ENCODE results near the gene CDYL2. TPM values are rescaled to one million over a fixed set of nuclear protein-coding genes. Genes with fewer than 3 reads are reported as not detected.

Gene CDYL2
- total and polyA plus RNA-seq, 4 donors: 8.5 to 15.9 (median 11.7) TPM

GRCh38 chr16:80687606-80688005, 116.8 kb downstream of the CDYL2 start:
- Histone ChIP-seq H3K4me1 (ENCODE audit: control insufficient read depth, insufficient read depth, low read length) (no peaks in the 10 kb centered on the region), H3K36me3 (ENCODE audit: control insufficient read depth, insufficient read depth, low read length) (peaks cover 13% of the 10 kb centered on the region), H3K27me3 (ENCODE audit: control insufficient read depth, insufficient read depth, low read length) (no peaks in the 10 kb centered on the region), H3K4me3 (ENCODE audit: low read depth, low read length) (no peak overlapping the region), H3K9me3 (ENCODE audit: control insufficient read depth, insufficient read depth, low read length) (no peaks in the 10 kb centered on the region), H3K27ac (ENCODE audit: low read depth, low read length) (no peak overlapping the region)
- WGBS (ENCODE audit: insufficient coverage): 80% methylated on average over 1 of the region's 4 CpGs
- DNase-seq (ENCODE audit: low read depth in 4 of 6, low spot score in 6 of 6): no peak

- no peak overlapping the region for H3K27ac ChIP-seq (ENCODE audit: low read depth, low read length)
- no peak overlapping the region for H3K4me3 ChIP-seq (ENCODE audit: low read depth, low read length)
- 91% methylated on average over 6 of the region's 10 CpGs for WGBS (ENCODE audit: insufficient coverage)
- no peaks in the 10 kb centered on the region for H3K9me3 ChIP-seq (ENCODE audit: control insufficient read depth, insufficient read depth, low read length)
- peaks cover 13% of the 10 kb centered on the region for H3K36me3 ChIP-seq (ENCODE audit: control insufficient read depth, insufficient read depth, low read length)
- H3K4me1 ChIP-seq (ENCODE audit: control insufficient read depth, insufficient read depth, low read length): no peaks in the 10 kb centered on the region
- DNase-seq (ENCODE audit: low read depth in 4 of 6, low spot score in 6 of 6): no peak
- H3K27me3 ChIP-seq (ENCODE audit: control insufficient read depth, insufficient read depth, low read length): no peaks in the 10 kb centered on the region
These were observed 119.5 kb downstream of the CDYL2 start for GRCh38 chr16:80684906-80685305.

GRCh38 chr16:80684136-80684765, 120.1 kb downstream of the CDYL2 start:
- Histone ChIP-seq H3K4me3 (ENCODE audit: low read depth, low read length) (no peak overlapping the region), H3K4me1 (ENCODE audit: control insufficient read depth, insufficient read depth, low read length) (no peaks in the 10 kb centered on the region), H3K27me3 (ENCODE audit: control insufficient read depth, insufficient read depth, low read length) (no peaks in the 10 kb centered on the region), H3K36me3 (ENCODE audit: control insufficient read depth, insufficient read depth, low read length) (peaks cover 13% of the 10 kb centered on the region), H3K9me3 (ENCODE audit: control insufficient read depth, insufficient read depth, low read length) (no peaks in the 10 kb centered on the region), H3K27ac (ENCODE audit: low read depth, low read length) (no peak overlapping the region)
- WGBS (ENCODE audit: insufficient coverage): 95% methylated on average over 13 of the region's 15 CpGs
- DNase-seq (ENCODE audit: low read depth in 4 of 6, low spot score in 6 of 6): no peak

- Histone ChIP-seq H3K27ac (ENCODE audit: low read depth, low read length) (no peak overlapping the region), H3K4me1 (ENCODE audit: control insufficient read depth, insufficient read depth, low read length) (no peaks in the 10 kb centered on the region), H3K27me3 (ENCODE audit: control insufficient read depth, insufficient read depth, low read length) (no peaks in the 10 kb centered on the region), H3K4me3 (ENCODE audit: low read depth, low read length) (no peak overlapping the region), H3K36me3 (ENCODE audit: control insufficient read depth, insufficient read depth, low read length) (peaks cover 13% of the 10 kb centered on the region), H3K9me3 (ENCODE audit: control insufficient read depth, insufficient read depth, low read length) (no peaks in the 10 kb centered on the region)
- DNase-seq (ENCODE audit: low read depth in 4 of 6, low spot score in 6 of 6): no peak
- WGBS (ENCODE audit: insufficient coverage): 100% methylated on average over 2 of the region's 3 CpGs
These were observed 120.8 kb downstream of the CDYL2 start for GRCh38 chr16:80683646-80684045.

GRCh38 chr16:80682421-80683070, 121.9 kb downstream of the CDYL2 start:
- Histone ChIP-seq H3K4me1 (ENCODE audit: control insufficient read depth, insufficient read depth, low read length) (no peaks in the 10 kb centered on the region), H3K27me3 (ENCODE audit: control insufficient read depth, insufficient read depth, low read length) (no peaks in the 10 kb centered on the region), H3K4me3 (ENCODE audit: low read depth, low read length) (no peak overlapping the region), H3K36me3 (ENCODE audit: control insufficient read depth, insufficient read depth, low read length) (peaks cover 13% of the 10 kb centered on the region), H3K27ac (ENCODE audit: low read depth, low read length) (no peak overlapping the region), H3K9me3 (ENCODE audit: control insufficient read depth, insufficient read depth, low read length) (no peaks in the 10 kb centered on the region)
- 89% methylated on average over 16 of the region's 18 CpGs for WGBS (ENCODE audit: insufficient coverage)
- peak in 1 of 6 donors; percentile 7 for DNase-seq (ENCODE audit: low read depth in 4 of 6, low spot score in 6 of 6)

- WGBS (ENCODE audit: insufficient coverage): 83% methylated on average over 4 of the region's 7 CpGs
- no peaks in the 10 kb centered on the region for H3K4me1 ChIP-seq (ENCODE audit: control insufficient read depth, insufficient read depth, low read length)
These were observed 123.0 kb downstream of the CDYL2 start for GRCh38 chr16:80681436-80681835.

GRCh38 chr16:80680839-80681238, 123.6 kb downstream of the CDYL2 start:
- no peaks in the 10 kb centered on the region for H3K4me1 ChIP-seq (ENCODE audit: control insufficient read depth, insufficient read depth, low read length)
- no peak overlapping the region for H3K27ac ChIP-seq (ENCODE audit: low read depth, low read length)
- peaks cover 13% of the 10 kb centered on the region for H3K36me3 ChIP-seq (ENCODE audit: control insufficient read depth, insufficient read depth, low read length)
- H3K27me3 ChIP-seq (ENCODE audit: control insufficient read depth, insufficient read depth, low read length): no peaks in the 10 kb centered on the region
- 96% methylated on average over 3 of the region's 6 CpGs for WGBS (ENCODE audit: insufficient coverage)
- DNase-seq (ENCODE audit: low read depth in 4 of 6, low spot score in 6 of 6): no peak
- no peak overlapping the region for H3K4me3 ChIP-seq (ENCODE audit: low read depth, low read length)
- H3K9me3 ChIP-seq (ENCODE audit: control insufficient read depth, insufficient read depth, low read length): no peaks in the 10 kb centered on the region

More at GRCh38 chr16:80681436-80681835, 123.0 kb downstream of the CDYL2 start:
- no peak overlapping the region for H3K4me3 ChIP-seq (ENCODE audit: low read depth, low read length)
- no peak overlapping the region for H3K27ac ChIP-seq (ENCODE audit: low read depth, low read length)
- no peaks in the 10 kb centered on the region for H3K9me3 ChIP-seq (ENCODE audit: control insufficient read depth, insufficient read depth, low read length)
- H3K27me3 ChIP-seq (ENCODE audit: control insufficient read depth, insufficient read depth, low read length): no peaks in the 10 kb centered on the region
- no peak for DNase-seq (ENCODE audit: low read depth in 4 of 6, low spot score in 6 of 6)
- peaks cover 13% of the 10 kb centered on the region for H3K36me3 ChIP-seq (ENCODE audit: control insufficient read depth, insufficient read depth, low read length)

- H3K4me3 ChIP-seq (ENCODE audit: low read depth, low read length): no peak overlapping the region
- WGBS (ENCODE audit: insufficient coverage): 92% methylated on average over 7 of the region's 7 CpGs
These were observed 124.4 kb downstream of the CDYL2 start for GRCh38 chr16:80680046-80680445.

GRCh38 chr16:80674884-80675283, 129.5 kb downstream of the CDYL2 start:
- no CpG with 5 or more reads among the region's 1 CpG for WGBS (ENCODE audit: insufficient coverage)
- no peaks in the 10 kb centered on the region for H3K4me1 ChIP-seq (ENCODE audit: control insufficient read depth, insufficient read depth, low read length)

More at GRCh38 chr16:80680046-80680445, 124.4 kb downstream of the CDYL2 start:
- H3K9me3 ChIP-seq (ENCODE audit: control insufficient read depth, insufficient read depth, low read length): no peaks in the 10 kb centered on the region
- no peaks in the 10 kb centered on the region for H3K27me3 ChIP-seq (ENCODE audit: control insufficient read depth, insufficient read depth, low read length)
- DNase-seq (ENCODE audit: low read depth in 4 of 6, low spot score in 6 of 6): no peak
- no peaks in the 10 kb centered on the region for H3K4me1 ChIP-seq (ENCODE audit: control insufficient read depth, insufficient read depth, low read length)
- no peak overlapping the region for H3K27ac ChIP-seq (ENCODE audit: low read depth, low read length)
- H3K36me3 ChIP-seq (ENCODE audit: control insufficient read depth, insufficient read depth, low read length): peaks cover 13% of the 10 kb centered on the region

GRCh38 chr16:80672379-80672778, 132.0 kb downstream of the CDYL2 start:
- Histone ChIP-seq H3K36me3 (ENCODE audit: control insufficient read depth, insufficient read depth, low read length) (no peaks in the 10 kb centered on the region), H3K4me1 (ENCODE audit: control insufficient read depth, insufficient read depth, low read length) (peaks cover 3% of the 10 kb centered on the region), H3K27ac (ENCODE audit: low read depth, low read length) (no peak overlapping the region), H3K27me3 (ENCODE audit: control insufficient read depth, insufficient read depth, low read length) (no peaks in the 10 kb centered on the region), H3K9me3 (ENCODE audit: control insufficient read depth, insufficient read depth, low read length) (no peaks in the 10 kb centered on the region), H3K4me3 (ENCODE audit: low read depth, low read length) (no peak overlapping the region)
- no peak for DNase-seq (ENCODE audit: low read depth in 4 of 6, low spot score in 6 of 6)

More at GRCh38 chr16:80674884-80675283, 129.5 kb downstream of the CDYL2 start:
- no peak for DNase-seq (ENCODE audit: low read depth in 4 of 6, low spot score in 6 of 6)
- Histone ChIP-seq H3K27ac (ENCODE audit: low read depth, low read length) (no peak overlapping the region), H3K4me3 (ENCODE audit: low read depth, low read length) (no peak overlapping the region), H3K36me3 (ENCODE audit: control insufficient read depth, insufficient read depth, low read length) (no peaks in the 10 kb centered on the region), H3K27me3 (ENCODE audit: control insufficient read depth, insufficient read depth, low read length) (no peaks in the 10 kb centered on the region), H3K9me3 (ENCODE audit: control insufficient read depth, insufficient read depth, low read length) (no peaks in the 10 kb centered on the region)

Measured in spinal cord (tissue), 10 donors.